ENCODE results near the gene MORN1.

The MORN1 gene

DNA sequence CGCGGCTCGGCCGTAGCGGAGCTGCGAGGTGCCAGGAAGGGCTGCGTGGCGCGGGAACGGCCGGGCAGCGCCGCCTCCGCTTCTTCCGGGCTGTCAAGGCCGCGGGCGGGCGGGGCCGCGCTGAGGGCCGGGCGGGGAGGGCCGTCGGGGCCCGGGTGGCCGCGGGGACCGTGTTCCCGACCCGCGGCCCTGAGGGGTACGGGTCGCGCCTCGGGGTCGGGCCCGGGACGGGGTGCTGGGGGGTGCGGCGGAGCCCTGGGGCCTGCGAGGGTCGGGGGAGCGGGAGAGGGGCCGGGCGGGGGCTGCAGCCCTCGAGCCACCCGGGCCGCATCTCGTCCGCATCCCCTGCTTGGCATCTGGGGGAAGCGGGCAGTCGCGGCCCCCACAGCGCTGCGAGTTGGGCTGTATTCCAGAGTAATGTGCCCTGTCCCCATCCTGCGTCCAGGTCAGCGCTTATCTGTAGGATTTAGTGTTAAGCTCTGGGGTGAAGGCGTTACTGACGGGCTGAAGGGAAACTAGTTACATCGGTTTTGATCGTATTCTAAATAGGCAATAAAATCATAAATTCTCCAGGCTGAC, 666 bp upstream of the MORN1 start:
- Histone ChIP-seq H3K4me1 (ENCODE audit: control insufficient read depth in 1 of 2, insufficient read depth in 2 of 2, low read length in 2 of 2) (peaks cover 38 to 45% of the 10 kb centered on the region in 2 donors), H3K36me3 (ENCODE audit: control insufficient read depth in 1 of 2, insufficient read depth in 2 of 2, low read length in 2 of 2) (peaks cover 18 to 25% of the 10 kb centered on the region in 2 donors), H3K27me3 (ENCODE audit: control insufficient read depth in 1 of 2, insufficient read depth in 2 of 2, low read length in 2 of 2) (no peaks in the 10 kb centered on the region), H3K27ac (ENCODE audit: low read depth, low read length) (peak overlapping the region; percentile 78), H3K9ac (ENCODE audit: low read depth in 1 of 2, low read length in 2 of 2) (peak overlapping the region; percentile 58 to 96), H3K9me3 (ENCODE audit: control insufficient read depth in 1 of 2, low read length in 2 of 2) (no peaks in the 10 kb centered on the region), H3K4me3 (ENCODE audit: low read depth in 1 of 2, low read length in 2 of 2) (peak overlapping the region; percentile 73 to 90)

DNA sequence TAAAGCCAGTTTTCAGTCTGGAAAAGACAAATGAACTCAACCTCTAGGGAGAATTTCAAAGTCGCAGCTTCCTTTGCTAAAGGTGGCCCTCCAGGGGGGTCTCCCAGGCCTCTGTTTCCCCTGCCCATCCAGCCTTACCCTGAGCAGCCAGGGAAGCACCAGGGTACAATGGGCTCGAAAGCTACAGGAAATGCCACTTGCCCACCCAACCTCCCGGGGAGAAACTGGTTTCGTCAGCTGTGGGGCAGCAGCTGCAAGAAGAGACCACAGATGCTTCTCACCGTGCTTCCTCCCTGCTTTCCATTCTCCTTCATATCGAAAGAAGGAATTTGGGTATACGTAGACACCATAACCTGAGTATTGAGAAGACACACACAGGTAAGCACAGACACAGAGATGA, 1.7 kb downstream of the MORN1 start:
- H3K27me3 ChIP-seq (ENCODE audit: control insufficient read depth in 1 of 2, insufficient read depth in 2 of 2, low read length in 2 of 2) = no peaks in the 10 kb centered on the region
- H3K36me3 ChIP-seq (ENCODE audit: control insufficient read depth in 1 of 2, insufficient read depth in 2 of 2, low read length in 2 of 2) = peaks cover 6 to 11% of the 10 kb centered on the region in 2 donors
- no peak overlapping the region for H3K4me3 ChIP-seq (ENCODE audit: low read depth in 1 of 2, low read length in 2 of 2)
- no peak overlapping the region for H3K27ac ChIP-seq (ENCODE audit: low read depth, low read length)
- no peaks in the 10 kb centered on the region for H3K9me3 ChIP-seq (ENCODE audit: control insufficient read depth in 1 of 2, low read length in 2 of 2)
- H3K4me1 ChIP-seq (ENCODE audit: control insufficient read depth in 1 of 2, insufficient read depth in 2 of 2, low read length in 2 of 2) = peaks cover 29 to 37% of the 10 kb centered on the region in 2 donors
- H3K9ac ChIP-seq (ENCODE audit: low read depth in 1 of 2, low read length in 2 of 2) = no peak overlapping the region

DNA sequence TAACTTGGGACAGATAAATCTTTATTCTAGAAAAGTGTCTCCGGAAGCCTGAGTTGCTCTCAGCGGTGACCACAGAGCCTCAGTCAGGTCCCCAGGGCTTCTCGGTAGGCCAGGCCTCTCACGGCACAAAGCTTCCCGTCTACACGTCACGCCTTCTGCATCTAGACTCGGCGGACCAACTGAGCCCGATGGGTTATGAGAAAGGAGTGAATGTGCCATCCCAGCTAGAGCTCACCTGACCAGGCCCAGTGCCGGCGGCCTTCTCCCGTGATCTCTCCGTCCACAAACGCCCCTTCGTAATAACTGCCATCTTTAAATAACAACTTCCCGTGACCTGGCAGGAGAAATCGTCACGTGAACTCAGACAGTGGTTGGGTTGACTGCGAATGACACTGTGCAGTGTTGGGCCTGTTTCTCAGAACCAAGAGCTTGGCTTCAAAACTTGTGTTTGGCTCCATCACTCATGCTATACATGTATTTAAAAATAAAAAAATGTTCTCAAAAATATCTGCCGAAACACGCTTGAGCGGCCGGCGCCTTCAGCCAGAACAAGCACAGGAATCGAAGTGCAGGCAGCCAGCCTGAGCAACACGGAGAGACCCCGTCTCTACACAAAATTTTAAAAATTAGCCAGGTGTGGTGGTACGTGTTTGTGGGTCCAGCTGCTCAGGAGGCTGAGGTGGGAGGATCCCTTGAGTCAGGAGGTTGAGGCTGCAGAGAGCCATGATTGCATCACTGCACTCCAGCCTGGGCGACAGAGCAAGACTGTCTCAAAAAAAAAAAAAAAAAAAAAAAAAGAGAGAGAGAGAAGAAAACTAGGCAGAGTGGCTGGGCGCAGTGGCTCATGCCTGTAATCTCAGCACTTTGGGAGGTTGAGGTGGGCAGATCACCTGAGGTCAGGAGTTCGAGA, 3.1 kb downstream of the MORN1 start:
- H3K4me3 ChIP-seq (ENCODE audit: low read depth in 1 of 2, low read length in 2 of 2) = no peak overlapping the region
- H3K36me3 ChIP-seq (ENCODE audit: control insufficient read depth in 1 of 2, insufficient read depth in 2 of 2, low read length in 2 of 2) = peaks cover 0 to 5% of the 10 kb centered on the region in 2 donors
- H3K27me3 ChIP-seq (ENCODE audit: control insufficient read depth in 1 of 2, insufficient read depth in 2 of 2, low read length in 2 of 2) = no peaks in the 10 kb centered on the region
- H3K27ac ChIP-seq (ENCODE audit: low read depth, low read length) = no peak overlapping the region
- H3K4me1 ChIP-seq (ENCODE audit: control insufficient read depth in 1 of 2, insufficient read depth in 2 of 2, low read length in 2 of 2) = peaks cover 15 to 23% of the 10 kb centered on the region in 2 donors
- no peaks in the 10 kb centered on the region for H3K9me3 ChIP-seq (ENCODE audit: control insufficient read depth in 1 of 2, low read length in 2 of 2)
- H3K9ac ChIP-seq (ENCODE audit: low read depth in 1 of 2, low read length in 2 of 2) = no peak overlapping the region

DNA sequence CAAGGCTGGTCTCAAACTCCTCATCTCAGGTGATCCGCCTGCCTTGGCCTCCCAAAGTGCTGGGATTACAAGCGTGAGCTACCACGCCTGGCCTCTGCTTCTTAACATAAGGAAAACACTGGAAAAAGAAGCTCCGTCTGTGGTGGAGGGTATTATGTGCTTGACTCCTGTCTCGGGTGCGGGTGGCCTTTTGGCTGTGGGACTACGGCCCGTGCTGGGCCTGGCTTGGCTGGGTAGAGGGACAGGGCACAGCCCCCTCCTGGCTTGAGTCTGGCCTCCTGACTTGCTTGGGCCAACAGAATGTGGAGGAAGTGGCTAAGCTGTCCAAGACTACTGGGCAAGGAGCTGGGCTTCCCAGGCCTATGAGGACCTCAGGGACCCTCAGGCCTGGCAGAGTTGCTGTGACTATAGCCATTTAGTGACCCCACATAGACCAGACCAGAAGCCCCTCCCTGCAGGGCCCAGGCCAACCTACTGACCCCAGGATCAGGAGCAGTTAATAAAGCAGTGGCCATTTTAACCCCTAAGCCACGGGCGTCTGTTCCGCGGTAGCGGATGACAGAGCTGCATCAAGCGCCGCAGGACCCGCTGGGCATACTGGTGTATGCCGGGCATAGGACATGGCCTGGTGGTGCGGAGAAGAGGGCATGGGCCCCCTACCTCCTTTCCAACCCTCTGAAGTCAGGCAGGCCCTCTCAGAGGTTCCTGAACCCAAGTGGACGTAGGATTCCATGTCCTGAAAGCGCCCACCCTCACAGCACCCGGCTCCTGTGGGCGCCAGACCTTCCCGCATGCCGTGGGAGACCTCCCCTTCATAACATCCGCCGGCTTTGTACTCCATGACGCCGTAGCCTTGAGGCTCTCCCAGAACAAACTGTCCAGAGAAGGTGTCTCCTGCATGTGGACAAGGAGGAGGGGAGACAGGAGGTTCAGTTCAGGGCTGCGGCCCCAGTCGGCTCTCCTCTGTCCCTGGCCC, 4.4 kb downstream of the MORN1 start:
- H3K4me3 ChIP-seq (ENCODE audit: low read depth in 1 of 2, low read length in 2 of 2) = no peak overlapping the region
- H3K27ac ChIP-seq (ENCODE audit: low read depth, low read length) = no peak overlapping the region
- H3K27me3 ChIP-seq (ENCODE audit: control insufficient read depth in 1 of 2, insufficient read depth in 2 of 2, low read length in 2 of 2) = no peaks in the 10 kb centered on the region
- H3K9ac ChIP-seq (ENCODE audit: low read depth in 1 of 2, low read length in 2 of 2) = no peak overlapping the region
- H3K4me1 ChIP-seq (ENCODE audit: control insufficient read depth in 1 of 2, insufficient read depth in 2 of 2, low read length in 2 of 2) = peaks cover 5 to 14% of the 10 kb centered on the region in 2 donors
- no peaks in the 10 kb centered on the region for H3K9me3 ChIP-seq (ENCODE audit: control insufficient read depth in 1 of 2, low read length in 2 of 2)
- peaks cover 0 to 5% of the 10 kb centered on the region in 2 donors for H3K36me3 ChIP-seq (ENCODE audit: control insufficient read depth in 1 of 2, insufficient read depth in 2 of 2, low read length in 2 of 2)

DNA sequence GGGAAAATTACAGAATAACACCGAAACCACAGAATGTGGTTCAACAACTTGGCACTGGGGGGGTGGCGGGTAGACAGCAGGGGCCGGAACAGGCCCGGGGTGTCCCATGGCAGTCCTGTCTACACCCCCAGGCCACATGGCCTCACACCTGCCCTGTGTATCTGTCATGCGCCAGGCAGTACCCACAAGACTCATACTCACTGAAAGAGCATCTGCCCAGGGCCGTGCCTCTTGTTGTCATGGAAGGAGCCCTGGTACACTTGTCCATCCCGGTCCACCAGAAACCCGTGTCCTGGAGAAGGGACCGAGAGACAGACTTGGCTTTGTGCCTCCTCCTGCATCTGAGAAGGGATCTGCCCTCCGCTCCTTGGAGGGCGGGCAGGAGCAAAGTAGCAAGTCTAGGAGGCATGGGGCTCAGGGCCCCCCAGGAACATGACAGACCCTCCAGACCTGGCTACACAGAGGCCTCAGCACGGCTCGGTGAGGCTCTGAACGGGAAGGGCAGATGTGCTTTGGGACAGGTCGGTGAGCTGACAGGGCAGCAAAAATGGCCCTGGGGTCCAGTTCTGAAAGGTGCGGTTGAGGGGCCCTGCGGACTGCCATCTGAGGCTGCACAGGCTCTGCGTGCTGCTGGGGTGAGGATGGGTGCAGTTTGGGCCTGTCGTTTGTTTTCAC, 5.6 kb downstream of the MORN1 start:
- Histone ChIP-seq H3K27me3 (ENCODE audit: control insufficient read depth in 1 of 2, insufficient read depth in 2 of 2, low read length in 2 of 2) (no peaks in the 10 kb centered on the region), H3K9me3 (ENCODE audit: control insufficient read depth in 1 of 2, low read length in 2 of 2) (no peaks in the 10 kb centered on the region), H3K4me1 (ENCODE audit: control insufficient read depth in 1 of 2, insufficient read depth in 2 of 2, low read length in 2 of 2) (peaks cover 5 to 11% of the 10 kb centered on the region in 2 donors), H3K4me3 (ENCODE audit: low read depth in 1 of 2, low read length in 2 of 2) (no peak overlapping the region), H3K27ac (ENCODE audit: low read depth, low read length) (no peak overlapping the region), H3K9ac (ENCODE audit: low read depth in 1 of 2, low read length in 2 of 2) (no peak overlapping the region), H3K36me3 (ENCODE audit: control insufficient read depth in 1 of 2, insufficient read depth in 2 of 2, low read length in 2 of 2) (peaks cover 0 to 5% of the 10 kb centered on the region in 2 donors)

DNA sequence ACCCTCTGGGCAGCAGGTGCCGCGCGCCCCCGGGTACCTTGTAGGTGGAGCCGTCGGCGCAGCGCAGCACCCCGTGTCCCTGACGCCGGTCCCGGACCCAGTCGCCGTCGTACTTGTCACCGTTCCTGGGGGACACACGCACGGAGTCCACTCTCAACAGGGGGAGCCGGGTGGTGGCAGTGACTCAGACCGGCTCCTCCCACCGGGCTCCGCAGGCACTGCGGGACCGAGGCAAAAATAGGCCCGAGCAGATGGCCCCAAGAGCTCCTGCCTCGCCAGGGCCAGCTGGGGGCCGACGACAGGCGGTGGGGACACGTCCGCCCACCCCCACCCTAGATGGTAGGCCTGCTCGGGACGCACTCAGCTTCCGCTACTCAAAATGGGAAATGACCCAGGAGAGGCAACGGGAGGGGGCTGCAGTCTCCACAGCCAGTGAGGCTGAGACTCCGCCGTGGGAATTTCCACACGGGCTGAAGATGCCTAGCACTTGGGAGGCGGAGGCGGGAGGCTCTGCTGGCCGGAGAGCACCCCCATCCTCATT, 6.3 kb downstream of the MORN1 start:
- H3K27me3 ChIP-seq (ENCODE audit: control insufficient read depth in 1 of 2, insufficient read depth in 2 of 2, low read length in 2 of 2) = no peaks in the 10 kb centered on the region
- H3K9ac ChIP-seq (ENCODE audit: low read depth in 1 of 2, low read length in 2 of 2) = no peak overlapping the region
- H3K4me3 ChIP-seq (ENCODE audit: low read depth in 1 of 2, low read length in 2 of 2) = no peak overlapping the region

DNA sequence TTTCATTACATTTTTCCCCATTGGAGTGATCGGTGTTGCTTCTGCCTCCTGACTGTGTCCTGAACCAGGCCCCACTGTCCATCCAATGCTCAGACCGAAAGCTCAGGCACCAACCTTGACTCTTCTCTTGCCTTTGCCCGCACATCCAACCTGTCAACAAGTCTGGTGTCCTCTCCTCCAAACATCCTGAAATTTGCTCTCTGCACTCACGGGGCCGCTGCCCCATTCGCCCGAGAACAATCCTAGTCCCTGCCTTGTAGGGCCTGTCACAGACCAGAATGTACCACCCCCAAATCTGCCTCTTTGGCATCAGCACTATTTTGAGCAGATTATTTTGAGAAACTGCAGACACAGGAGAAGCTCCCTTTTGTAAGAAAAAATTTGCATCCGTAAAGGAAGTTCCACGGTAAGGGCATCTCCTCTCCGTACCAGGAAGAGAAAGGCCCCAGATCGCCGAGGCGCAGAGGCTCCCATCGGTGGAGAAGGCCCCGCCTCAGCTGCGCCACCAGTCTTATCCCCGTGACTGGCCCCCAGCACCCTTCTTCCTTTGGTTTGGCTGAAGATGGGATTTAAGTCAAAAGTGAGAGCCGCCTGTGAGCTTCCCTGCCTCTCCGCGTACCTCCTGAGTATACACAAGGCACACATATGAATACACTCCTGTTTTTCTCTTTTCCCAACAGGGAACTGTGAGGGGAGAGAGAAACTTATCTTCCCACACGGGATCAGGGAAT, 7.1 kb downstream of the MORN1 start:
- Histone ChIP-seq H3K4me3 (ENCODE audit: low read depth in 1 of 2, low read length in 2 of 2) (no peak overlapping the region), H3K9me3 (ENCODE audit: control insufficient read depth in 1 of 2, low read length in 2 of 2) (no peaks in the 10 kb centered on the region), H3K36me3 (ENCODE audit: control insufficient read depth in 1 of 2, insufficient read depth in 2 of 2, low read length in 2 of 2) (peaks cover 0 to 5% of the 10 kb centered on the region in 2 donors), H3K4me1 (ENCODE audit: control insufficient read depth in 1 of 2, insufficient read depth in 2 of 2, low read length in 2 of 2) (no peaks in the 10 kb centered on the region), H3K9ac (ENCODE audit: low read depth in 1 of 2, low read length in 2 of 2) (no peak overlapping the region), H3K27me3 (ENCODE audit: control insufficient read depth in 1 of 2, insufficient read depth in 2 of 2, low read length in 2 of 2) (no peaks in the 10 kb centered on the region), H3K27ac (ENCODE audit: low read depth, low read length) (no peak overlapping the region)

More for the DNA sequence above, 6.3 kb downstream of the MORN1 start:
- Histone ChIP-seq H3K9me3 (ENCODE audit: control insufficient read depth in 1 of 2, low read length in 2 of 2) (no peaks in the 10 kb centered on the region), H3K27ac (ENCODE audit: low read depth, low read length) (no peak overlapping the region), H3K36me3 (ENCODE audit: control insufficient read depth in 1 of 2, insufficient read depth in 2 of 2, low read length in 2 of 2) (peaks cover 0 to 5% of the 10 kb centered on the region in 2 donors), H3K4me1 (ENCODE audit: control insufficient read depth in 1 of 2, insufficient read depth in 2 of 2, low read length in 2 of 2) (peaks cover 0 to 4% of the 10 kb centered on the region in 2 donors)

DNA sequence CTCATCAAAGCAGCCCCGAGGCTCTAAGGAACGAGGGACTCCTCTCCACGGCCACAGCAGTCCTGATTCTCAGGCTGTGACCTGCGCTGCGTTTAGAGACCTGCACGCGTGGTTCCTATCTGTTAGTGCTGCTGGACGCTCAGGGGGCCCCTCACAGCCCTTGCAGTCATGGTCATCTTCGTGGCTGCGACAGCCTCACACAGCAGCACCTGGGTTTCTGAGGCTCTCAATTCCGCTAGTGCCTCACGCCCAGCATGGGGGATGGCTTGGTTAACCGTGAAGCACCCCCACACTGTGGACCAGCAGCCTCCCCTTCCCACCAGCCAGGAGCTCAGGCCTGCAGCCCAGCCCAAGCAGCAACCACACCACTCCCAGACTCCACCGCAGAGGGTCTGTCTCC, 7.8 kb downstream of the MORN1 start:
- H3K27ac ChIP-seq (ENCODE audit: low read depth, low read length) = no peak overlapping the region
- no peak overlapping the region for H3K4me3 ChIP-seq (ENCODE audit: low read depth in 1 of 2, low read length in 2 of 2)
- no peaks in the 10 kb centered on the region for H3K9me3 ChIP-seq (ENCODE audit: control insufficient read depth in 1 of 2, low read length in 2 of 2)
- no peaks in the 10 kb centered on the region for H3K27me3 ChIP-seq (ENCODE audit: control insufficient read depth in 1 of 2, insufficient read depth in 2 of 2, low read length in 2 of 2)
- no peaks in the 10 kb centered on the region for H3K4me1 ChIP-seq (ENCODE audit: control insufficient read depth in 1 of 2, insufficient read depth in 2 of 2, low read length in 2 of 2)
- H3K9ac ChIP-seq (ENCODE audit: low read depth in 1 of 2, low read length in 2 of 2) = no peak overlapping the region
- H3K36me3 ChIP-seq (ENCODE audit: control insufficient read depth in 1 of 2, insufficient read depth in 2 of 2, low read length in 2 of 2) = peaks cover 0 to 5% of the 10 kb centered on the region in 2 donors
